Islet precursor cell (in vitro differentiated cells): ENCODE data around the gene PCDHGA3.
"Not testable (repeated sequence)": the region's sequence is repeated elsewhere in the genome, so short reads cannot be mapped to it uniquely, and the experiment has no call there.

Source experiments
- DNase-seq: peaks from one replicate; pipeline ENCODE4 v3.0.0-alpha.2; 2018

PCDHGA3 gene

GRCh38 chr5:141343242-141343952, at the start of gene PCDHGA3:
TSS of gene PCDHGA3 (plus strand) at chr5:141343829. CDS start at chr5:141344034, 205 bp downstream.
- no peak for DNase-seq

- no peak for DNase-seq
Measured at GRCh38 chr5:141298376-141298775, 45.3 kb upstream of the PCDHGA3 start.

- no peak for DNase-seq
Measured at GRCh38 chr5:141303756-141304155, 39.9 kb upstream of the PCDHGA3 start, which contains the start of gene SLC25A2. TSS of gene SLC25A2 (minus strand) at chr5:141304049. CDS start at chr5:141303865, 184 bp downstream.

- DNase-seq: no peak
Measured at GRCh38 chr5:141306630-141307029, 37.0 kb upstream of the PCDHGA3 start.

- no peak for DNase-seq
Measured at GRCh38 chr5:141313711-141314110, 29.9 kb upstream of the PCDHGA3 start.

- not testable (repeated sequence) for DNase-seq
Measured at GRCh38 chr5:141316963-141317362, 26.7 kb upstream of the PCDHGA3 start.

GRCh38 chr5:141319202-141319601, 24.4 kb upstream of the PCDHGA3 start:
- no peak for DNase-seq

GRCh38 chr5:141319699-141320098, 23.9 kb upstream of the PCDHGA3 start:
- DNase-seq: no peak

- peak; percentile 95 for DNase-seq
Measured at GRCh38 chr5:141320225-141321169, 23.1 kb upstream of the PCDHGA3 start, which contains the start of gene TAF7. TSS of gene TAF7 (minus strand) at chr5:141320784. CDS start at chr5:141320044, 740 bp downstream.

- DNase-seq: no peak
Measured at GRCh38 chr5:141322261-141322660, 21.4 kb upstream of the PCDHGA3 start.

- DNase-seq: peak; percentile 84
Measured at GRCh38 chr5:141326088-141326854, 17.4 kb upstream of the PCDHGA3 start.

- DNase-seq: no peak
Measured at GRCh38 chr5:141328231-141328630, 15.4 kb upstream of the PCDHGA3 start.

GRCh38 chr5:141330299-141331080, 13.1 kb upstream of the PCDHGA3 start, which contains the start of gene PCDHGA1:
TSS of gene PCDHGA1 (plus strand) at chr5:141330514.
- no peak for DNase-seq

- not testable (repeated sequence) for DNase-seq
Measured at GRCh38 chr5:141332571-141332970, 11.1 kb upstream of the PCDHGA3 start.

GRCh38 chr5:141338538-141339306, 4.9 kb upstream of the PCDHGA3 start, which contains the start of gene PCDHGA2:
TSS of gene PCDHGA2 (plus strand) at chr5:141338760.
- no peak for DNase-seq

GRCh38 chr5:141340781-141341354, 2.8 kb upstream of the PCDHGA3 start:
- DNase-seq: not testable (repeated sequence)

GRCh38 chr5:141342773-141343172, 856 bp upstream of the PCDHGA3 start:
- DNase-seq: no peak

- DNase-seq: no peak
Measured at GRCh38 chr5:141343953-141344463, 379 bp downstream of the PCDHGA3 start.

- no peak for DNase-seq
Measured at GRCh38 chr5:141345327-141345726, 1.7 kb downstream of the PCDHGA3 start.

GRCh38 chr5:141346017-141346416, 2.4 kb downstream of the PCDHGA3 start:
- not testable (repeated sequence) for DNase-seq
